Glutamatergic neuron (in vitro differentiated cells): ENCODE results near the gene SERPING1. TPM values are rescaled to one million over a fixed set of nuclear protein-coding genes. Genes with fewer than 3 reads are reported as not detected.

Experiments
- DNase-seq: peaks from one replicate; pipeline ENCODE4 v3.0.0; 2022
- H3K27ac Mint-ChIP-seq: one replicate; pipeline ENCODE4 v1.8.0; 2020; ENCODE audit warnings: mild to moderate bottlenecking, mixed read lengths, inconsistent platforms; ENCODE audit not compliant: unreplicated experiment
- H3K27me3 Mint-ChIP-seq: one replicate; pipeline ENCODE4 v1.8.0; 2020; ENCODE audit warnings: mild to moderate bottlenecking, moderate library complexity, mixed read lengths, inconsistent platforms; ENCODE audit not compliant: unreplicated experiment
- H3K36me3 Mint-ChIP-seq: one replicate; pipeline ENCODE4 v1.8.0; 2020; ENCODE audit warnings: mild to moderate bottlenecking, mixed read lengths, inconsistent platforms; ENCODE audit not compliant: unreplicated experiment
- H3K4me1 Mint-ChIP-seq: one replicate; pipeline ENCODE4 v1.8.0; 2020; ENCODE audit warnings: mild to moderate bottlenecking, low read depth, mixed read lengths, inconsistent platforms; ENCODE audit not compliant: unreplicated experiment
- H3K4me3 Mint-ChIP-seq: one replicate; pipeline ENCODE4 v1.8.0; 2020; ENCODE audit warnings: mild to moderate bottlenecking, mixed read lengths, inconsistent platforms; ENCODE audit not compliant: unreplicated experiment
- H3K9me3 Mint-ChIP-seq: one replicate; pipeline ENCODE4 v1.8.0; 2020; ENCODE audit warnings: mild to moderate bottlenecking, moderate library complexity, mixed read lengths, inconsistent platforms; ENCODE audit not compliant: unreplicated experiment
- total RNA-seq: library from RNA; stranded (reverse); fragmentation: NEBNext Ultra II Directional; extraction: Animal tissue kit (Norgen Biotek cat#: 25700); gene quantifications from one replicate; pipeline ENCODE4 v1.2.1, GENCODE V29; 2021; ENCODE audit not compliant: unreplicated experiment
- TF ChIP-seq, protein P1 (sequence below): fragments of 200-600 bp; sonication (generic); IDR thresholded peaks from one replicate; pipeline ENCODE4 v1.5.0; 2021; ENCODE audit not compliant: partially characterized antibody, unreplicated experiment

SERPING1 gene
- total RNA-seq, 1 donor from 2014 or later: 46.1 TPM

DNA sequence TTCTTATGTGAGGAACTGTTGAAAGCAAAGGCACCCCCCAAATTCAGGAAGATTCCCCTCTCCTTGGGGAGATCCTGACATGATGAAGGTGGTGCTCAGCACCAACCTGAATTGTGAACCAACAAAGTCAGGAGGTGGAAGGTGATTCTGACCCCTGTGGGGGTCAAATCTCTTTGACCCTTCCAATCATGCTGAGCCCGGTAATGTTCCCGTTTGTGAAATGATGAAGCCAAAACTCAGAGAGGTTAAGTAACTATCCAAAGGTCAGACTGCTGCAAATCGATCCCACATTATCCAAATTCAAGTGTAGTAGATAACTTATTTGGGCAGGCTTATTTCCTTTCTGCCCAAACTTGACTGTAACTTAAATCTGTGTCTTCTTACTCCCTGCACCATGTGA lies 19.1 kb downstream of the SERPING1 start:
- H3K27me3 Mint-ChIP-seq: peaks cover 2% of the 10 kb centered on the region
- H3K4me3 Mint-ChIP-seq: no peak overlapping the region
- peaks cover 4% of the 10 kb centered on the region for H3K36me3 Mint-ChIP-seq
- peaks cover 5% of the 10 kb centered on the region for H3K9me3 Mint-ChIP-seq
- TF ChIP-seq, protein P1, sequence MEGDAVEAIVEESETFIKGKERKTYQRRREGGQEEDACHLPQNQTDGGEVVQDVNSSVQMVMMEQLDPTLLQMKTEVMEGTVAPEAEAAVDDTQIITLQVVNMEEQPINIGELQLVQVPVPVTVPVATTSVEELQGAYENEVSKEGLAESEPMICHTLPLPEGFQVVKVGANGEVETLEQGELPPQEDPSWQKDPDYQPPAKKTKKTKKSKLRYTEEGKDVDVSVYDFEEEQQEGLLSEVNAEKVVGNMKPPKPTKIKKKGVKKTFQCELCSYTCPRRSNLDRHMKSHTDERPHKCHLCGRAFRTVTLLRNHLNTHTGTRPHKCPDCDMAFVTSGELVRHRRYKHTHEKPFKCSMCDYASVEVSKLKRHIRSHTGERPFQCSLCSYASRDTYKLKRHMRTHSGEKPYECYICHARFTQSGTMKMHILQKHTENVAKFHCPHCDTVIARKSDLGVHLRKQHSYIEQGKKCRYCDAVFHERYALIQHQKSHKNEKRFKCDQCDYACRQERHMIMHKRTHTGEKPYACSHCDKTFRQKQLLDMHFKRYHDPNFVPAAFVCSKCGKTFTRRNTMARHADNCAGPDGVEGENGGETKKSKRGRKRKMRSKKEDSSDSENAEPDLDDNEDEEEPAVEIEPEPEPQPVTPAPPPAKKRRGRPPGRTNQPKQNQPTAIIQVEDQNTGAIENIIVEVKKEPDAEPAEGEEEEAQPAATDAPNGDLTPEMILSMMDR: no peak
- H3K27ac Mint-ChIP-seq: no peak overlapping the region
- no peaks in the 10 kb centered on the region for H3K4me1 Mint-ChIP-seq
- no peak for DNase-seq

DNA sequence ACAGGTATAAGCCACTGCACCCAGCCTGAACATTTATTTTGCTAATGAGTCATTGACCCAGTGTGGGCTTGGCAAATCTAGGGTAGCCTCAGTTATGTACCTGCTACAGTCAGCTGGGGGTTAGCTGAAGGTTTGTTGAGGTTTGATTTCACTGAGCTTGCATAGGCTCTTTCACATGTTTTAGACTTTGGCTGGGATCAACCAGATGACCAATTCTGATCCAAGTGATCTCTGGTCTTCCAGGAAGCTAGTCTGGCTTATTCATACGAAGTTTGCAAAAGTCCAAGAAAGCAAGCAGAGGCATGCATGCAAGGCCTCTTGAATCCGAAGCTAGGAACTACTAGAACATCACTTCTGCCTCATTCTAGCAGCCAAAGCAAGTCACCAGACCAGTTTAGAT lies 21.0 kb downstream of the SERPING1 start:
- TF ChIP-seq, protein P1: no peak
- Mint-ChIP-seq H3K36me3 (no peaks in the 10 kb centered on the region), H3K27me3 (peaks cover 2% of the 10 kb centered on the region), H3K9me3 (peaks cover 2% of the 10 kb centered on the region), H3K27ac (no peak overlapping the region), H3K4me1 (no peaks in the 10 kb centered on the region), H3K4me3 (no peak overlapping the region)
- DNase-seq: no peak

- TF ChIP-seq, protein P1: no peak
- Mint-ChIP-seq H3K4me1 (no peaks in the 10 kb centered on the region), H3K27me3 (peaks cover 2% of the 10 kb centered on the region), H3K4me3 (no peak overlapping the region), H3K27ac (no peak overlapping the region), H3K36me3 (no peaks in the 10 kb centered on the region), H3K9me3 (peaks cover 2% of the 10 kb centered on the region)
- no peak for DNase-seq
These were observed 21.8 kb downstream of the SERPING1 start for GRCh38 chr11:57619331-57619730.

DNA sequence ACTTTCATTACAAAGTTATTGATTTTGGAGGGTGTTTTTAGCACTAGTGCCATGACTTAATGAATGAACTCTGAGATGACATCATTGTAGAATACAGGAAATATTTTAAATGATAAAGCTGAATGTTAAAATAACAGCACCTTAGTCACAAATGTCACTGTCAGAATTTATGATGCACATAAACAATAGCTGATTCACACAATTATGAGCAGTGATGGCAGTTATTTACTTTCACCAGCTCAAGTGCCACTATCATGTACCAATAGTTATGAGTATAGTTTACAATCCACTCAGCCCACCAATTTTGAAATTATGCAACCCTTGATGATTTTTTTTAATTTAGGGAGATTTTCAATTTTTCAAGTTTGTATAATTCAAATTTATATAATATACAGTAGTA lies 23.0 kb downstream of the SERPING1 start:
- no peak overlapping the region for H3K27ac Mint-ChIP-seq
- no peak for DNase-seq

DNA sequence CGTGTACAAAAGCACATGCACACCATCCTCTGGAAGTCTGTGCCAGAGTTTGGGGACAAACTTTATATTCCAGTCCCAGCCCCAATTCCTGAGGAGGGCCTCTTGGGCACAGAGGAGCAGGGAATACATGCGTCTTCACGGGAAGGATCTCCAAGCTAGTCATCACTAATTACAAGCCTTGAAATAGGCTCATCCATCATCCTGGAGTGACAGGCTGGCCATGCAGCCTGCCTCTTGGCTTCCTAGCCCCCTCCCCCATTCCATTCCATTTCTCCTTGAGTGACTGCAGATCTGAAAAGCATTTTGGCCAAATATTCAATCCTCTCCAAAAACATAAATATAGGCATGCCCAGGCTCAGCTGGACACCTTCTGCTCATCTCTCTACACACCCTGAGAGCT lies 24.8 kb downstream of the SERPING1 start:
- Mint-ChIP-seq H3K4me1 (no peaks in the 10 kb centered on the region), H3K27ac (no peak overlapping the region), H3K27me3 (peaks cover 2% of the 10 kb centered on the region), H3K9me3 (peaks cover 2% of the 10 kb centered on the region), H3K4me3 (no peak overlapping the region), H3K36me3 (no peaks in the 10 kb centered on the region)
- TF ChIP-seq, protein P1: no peak
- DNase-seq: no peak

More for the DNA sequence above, 23.0 kb downstream of the SERPING1 start:
- Mint-ChIP-seq H3K4me1 (no peaks in the 10 kb centered on the region), H3K9me3 (peaks cover 2% of the 10 kb centered on the region), H3K27me3 (peaks cover 2% of the 10 kb centered on the region), H3K36me3 (no peaks in the 10 kb centered on the region), H3K4me3 (no peak overlapping the region)
- TF ChIP-seq, protein P1: no peak
